Esophagus squamous epithelium (tissue), 5 donors: ENCODE results near the gene SYNE2. TPM values are rescaled to one million over a fixed set of nuclear protein-coding genes. Genes with fewer than 3 reads are reported as not detected.

Experiments
- DNase-seq: peaks from one replicate; lab custom pipeline; 2025; lab: John Stamatoyannopoulos, UW
- H3K27ac ChIP-seq, 4 donors: fragments of 200-600 bp; sonication (generic); one replicate each; pipeline ENCODE4 v1.5.1; 2016 to 2019; ENCODE audit warnings: mild to moderate bottlenecking in 1 of 4
- H3K27me3 ChIP-seq, 4 donors: fragments of 200-600 bp; sonication (generic); 1 replicate in 3 of 4; 2 replicates in 1 of 4; pipeline versions ENCODE4 v1.5.1 to v1.6.0; 2017 to 2021; ENCODE audit warnings: antibody characterized with exemption in 1 of 4
- H3K36me3 ChIP-seq, 3 donors: fragments of 200-600 bp; sonication (generic); one replicate each; pipeline ENCODE4 v1.5.1; 2016 to 2019
- H3K4me1 ChIP-seq, 3 donors: fragments of 200-600 bp; sonication (generic); one replicate each; pipeline ENCODE4 v1.5.1; 2017 to 2019
- H3K4me3 ChIP-seq, 4 donors: fragments of 200-600 bp; sonication (generic); 1 replicate in 3 of 4; 2 replicates in 1 of 4; pipeline ENCODE4 v1.5.1; 2016 to 2019; ENCODE audit warnings: mild to moderate bottlenecking in 2 of 4, moderate library complexity in 1 of 4
- H3K9me3 ChIP-seq, 3 donors: fragments of 200-600 bp; sonication (generic); one replicate each; pipeline ENCODE4 v1.5.1; 2016 to 2019
- POLR2A ChIP-seq, 4 donors: fragments of 450-650 bp; IDR thresholded peaks; one replicate each; pipeline ENCODE4 v1.6.1; 2017; ENCODE audit warnings: antibody characterized with exemption in 4 of 4, mild to moderate bottlenecking in 4 of 4, moderate library complexity in 3 of 4
- WGBS, 2 donors: methylation state at CpG; one replicate each; pipeline ENCODE4 v1.1.5; 2018; 5-methylcytosine and 5-hydroxymethylcytosine counted together
- intact Hi-C: fragments of 100-400 bp; cut with DNase I; formaldehyde crosslinking; loops from one replicate; pipeline ENCODE4 v1.15.0; 2022
- total RNA-seq, 4 donors: library from RNA; depleted of rRNA; stranded (reverse); fragments of >200 nt; gene quantifications; one replicate each; pipeline ENCODE4 v1.1.0, GENCODE V29; 2016
- TF ChIP-seq, protein P1 (sequence below), 6 experiments: fragments of 450-650 bp in 4 of 6; fragments of 200-600 bp in 2 of 6; sonication (generic) in 2 of 6; IDR thresholded peaks; one replicate each; pipeline ENCODE4 v1.5.1; 2016 to 2019; ENCODE audit warnings: antibody characterized with exemption in 6 of 6, mild to moderate bottlenecking in 4 of 6, moderate library complexity in 4 of 6
- donor health status: DM: yes; HTN: yes; CAD: no.

Gene SYNE2
- total RNA-seq, 4 donors from 2014 or later = 128 to 197 (median 145) TPM

DNA sequence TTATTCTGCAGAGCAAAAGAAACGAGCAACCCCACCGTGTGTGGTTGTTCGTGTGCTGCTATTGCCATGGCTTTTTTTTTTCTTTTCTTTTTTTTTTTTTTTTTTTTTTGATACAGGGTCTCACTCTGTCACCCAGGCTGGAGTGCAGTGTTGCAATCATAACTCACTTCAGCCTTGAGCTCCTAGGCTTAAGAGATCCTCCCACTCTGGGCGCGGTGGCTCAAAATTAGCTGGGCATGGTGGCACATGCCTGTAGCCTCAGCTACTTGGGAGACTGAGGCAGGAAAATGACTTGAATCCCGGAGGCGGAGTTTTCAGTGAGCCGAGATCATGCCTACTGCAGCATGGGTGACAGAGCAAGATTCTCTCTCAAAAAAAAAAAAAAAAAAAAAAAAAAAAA lies 297.1 kb downstream of the SYNE2 start:
- intact Hi-C loops = no loop called here
- TF ChIP-seq, protein P1, sequence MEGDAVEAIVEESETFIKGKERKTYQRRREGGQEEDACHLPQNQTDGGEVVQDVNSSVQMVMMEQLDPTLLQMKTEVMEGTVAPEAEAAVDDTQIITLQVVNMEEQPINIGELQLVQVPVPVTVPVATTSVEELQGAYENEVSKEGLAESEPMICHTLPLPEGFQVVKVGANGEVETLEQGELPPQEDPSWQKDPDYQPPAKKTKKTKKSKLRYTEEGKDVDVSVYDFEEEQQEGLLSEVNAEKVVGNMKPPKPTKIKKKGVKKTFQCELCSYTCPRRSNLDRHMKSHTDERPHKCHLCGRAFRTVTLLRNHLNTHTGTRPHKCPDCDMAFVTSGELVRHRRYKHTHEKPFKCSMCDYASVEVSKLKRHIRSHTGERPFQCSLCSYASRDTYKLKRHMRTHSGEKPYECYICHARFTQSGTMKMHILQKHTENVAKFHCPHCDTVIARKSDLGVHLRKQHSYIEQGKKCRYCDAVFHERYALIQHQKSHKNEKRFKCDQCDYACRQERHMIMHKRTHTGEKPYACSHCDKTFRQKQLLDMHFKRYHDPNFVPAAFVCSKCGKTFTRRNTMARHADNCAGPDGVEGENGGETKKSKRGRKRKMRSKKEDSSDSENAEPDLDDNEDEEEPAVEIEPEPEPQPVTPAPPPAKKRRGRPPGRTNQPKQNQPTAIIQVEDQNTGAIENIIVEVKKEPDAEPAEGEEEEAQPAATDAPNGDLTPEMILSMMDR (IDR thresholded peaks at IDR 0.05) = no peak
- TF ChIP-seq POLR2A (IDR thresholded peaks at IDR 0.05) = no peak
- Histone ChIP-seq H3K27ac (no peak overlapping the region), H3K9me3 (no peaks in the 10 kb centered on the region), H3K27me3 (no peaks in the 10 kb centered on the region), H3K4me3 (no peak overlapping the region), H3K4me1 (no peaks in the 10 kb centered on the region), H3K36me3 (peaks cover 0 to 96% (median 9%) of the 10 kb centered on the region in 3 donors)
- 79 to 93% methylated on average over 3 to 8 of the region's 8 CpGs for WGBS, 2 donors
- no peak for DNase-seq

DNA sequence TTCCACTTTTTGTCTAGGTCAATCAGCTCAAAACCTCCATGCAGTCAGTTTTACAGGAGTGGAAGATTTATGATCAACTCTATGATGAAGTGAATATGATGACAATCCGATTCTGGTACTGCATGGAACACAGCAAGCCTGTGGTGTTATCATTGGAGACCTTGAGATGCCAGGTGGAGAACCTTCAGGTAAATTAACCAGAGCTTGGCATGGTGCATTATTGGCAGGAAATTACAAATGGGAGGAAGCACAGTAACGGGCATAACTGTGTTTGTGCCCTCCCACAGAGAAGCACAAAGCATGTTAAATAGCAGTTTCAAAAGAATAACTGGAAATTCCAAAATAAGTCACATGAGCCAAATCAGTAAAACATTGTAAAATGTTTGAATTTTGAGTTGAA lies 305.8 kb downstream of the SYNE2 start:
- 79 to 82% methylated on average over 2 of the region's 2 CpGs for WGBS, 2 donors
- TF ChIP-seq, protein P1 (IDR thresholded peaks at IDR 0.05) = no peak
- Histone ChIP-seq H3K27me3 (no peaks in the 10 kb centered on the region), H3K36me3 (peaks cover 7 to 100% (median 18%) of the 10 kb centered on the region in 3 donors), H3K27ac (no peak overlapping the region), H3K4me1 (no peaks in the 10 kb centered on the region), H3K9me3 (no peaks in the 10 kb centered on the region), H3K4me3 (no peak overlapping the region)
- no peak for DNase-seq
- intact Hi-C loops = no loop called here

DNA sequence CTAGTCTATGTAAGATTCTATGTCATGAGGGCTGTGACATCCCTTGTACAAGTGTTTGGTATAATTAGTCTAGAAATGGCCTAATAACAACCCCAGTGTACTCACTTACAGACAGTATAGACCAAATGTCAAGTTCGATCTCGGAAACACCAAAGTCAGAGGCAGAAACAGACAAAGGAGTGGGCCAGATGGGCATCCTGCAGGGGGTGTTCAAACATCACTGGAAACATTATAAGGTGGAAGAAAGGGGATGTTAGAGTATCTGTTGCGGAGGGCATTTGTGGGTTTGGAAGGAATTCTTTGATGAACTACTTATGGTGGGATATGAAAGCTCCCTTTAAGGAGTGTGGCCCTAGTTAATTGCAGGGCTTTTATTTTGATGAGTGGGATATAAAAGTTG lies 306.8 kb downstream of the SYNE2 start:
- Histone ChIP-seq H3K27me3 (no peaks in the 10 kb centered on the region), H3K4me1 (no peaks in the 10 kb centered on the region), H3K36me3 (peaks cover 7 to 100% (median 18%) of the 10 kb centered on the region in 3 donors), H3K9me3 (no peaks in the 10 kb centered on the region), H3K27ac (no peak overlapping the region), H3K4me3 (no peak overlapping the region)
- no peak for DNase-seq
- intact Hi-C loops = no loop called here
- 89 to 100% methylated on average over 3 of the region's 3 CpGs for WGBS, 2 donors
- TF ChIP-seq POLR2A (IDR thresholded peaks at IDR 0.05) = no peak
- TF ChIP-seq, protein P1 (IDR thresholded peaks at IDR 0.05) = no peak

DNA sequence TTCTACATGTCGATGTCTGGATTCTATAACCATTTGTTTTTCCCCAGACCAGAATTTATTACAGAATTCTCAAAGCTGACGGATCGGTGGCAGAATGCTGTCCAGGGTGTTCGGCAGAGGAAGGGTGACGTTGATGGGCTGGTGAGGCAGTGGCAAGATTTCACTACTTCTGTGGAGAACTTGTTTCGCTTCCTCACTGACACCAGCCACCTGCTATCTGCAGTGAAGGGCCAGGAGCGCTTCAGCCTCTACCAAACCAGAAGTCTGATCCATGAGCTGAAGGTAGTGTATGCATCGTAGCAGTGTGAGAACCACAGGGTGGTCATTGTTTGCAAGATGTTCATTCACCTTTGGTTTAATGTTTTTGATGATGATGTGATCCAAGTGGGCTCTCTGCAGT lies 317.4 kb downstream of the SYNE2 start:
- no peak for TF ChIP-seq POLR2A (IDR thresholded peaks at IDR 0.05)
- TF ChIP-seq, protein P1 (IDR thresholded peaks at IDR 0.05) = no peak
- intact Hi-C loops = no loop called here
- Histone ChIP-seq H3K36me3 (peaks cover 9 to 100% (median 20%) of the 10 kb centered on the region in 3 donors), H3K27me3 (no peaks in the 10 kb centered on the region), H3K4me3 (no peak overlapping the region), H3K9me3 (no peaks in the 10 kb centered on the region), H3K27ac (no peak overlapping the region), H3K4me1 (no peaks in the 10 kb centered on the region)
- DNase-seq = no peak
- 95 to 96% methylated on average over 8 of the region's 8 CpGs for WGBS, 2 donors

DNA sequence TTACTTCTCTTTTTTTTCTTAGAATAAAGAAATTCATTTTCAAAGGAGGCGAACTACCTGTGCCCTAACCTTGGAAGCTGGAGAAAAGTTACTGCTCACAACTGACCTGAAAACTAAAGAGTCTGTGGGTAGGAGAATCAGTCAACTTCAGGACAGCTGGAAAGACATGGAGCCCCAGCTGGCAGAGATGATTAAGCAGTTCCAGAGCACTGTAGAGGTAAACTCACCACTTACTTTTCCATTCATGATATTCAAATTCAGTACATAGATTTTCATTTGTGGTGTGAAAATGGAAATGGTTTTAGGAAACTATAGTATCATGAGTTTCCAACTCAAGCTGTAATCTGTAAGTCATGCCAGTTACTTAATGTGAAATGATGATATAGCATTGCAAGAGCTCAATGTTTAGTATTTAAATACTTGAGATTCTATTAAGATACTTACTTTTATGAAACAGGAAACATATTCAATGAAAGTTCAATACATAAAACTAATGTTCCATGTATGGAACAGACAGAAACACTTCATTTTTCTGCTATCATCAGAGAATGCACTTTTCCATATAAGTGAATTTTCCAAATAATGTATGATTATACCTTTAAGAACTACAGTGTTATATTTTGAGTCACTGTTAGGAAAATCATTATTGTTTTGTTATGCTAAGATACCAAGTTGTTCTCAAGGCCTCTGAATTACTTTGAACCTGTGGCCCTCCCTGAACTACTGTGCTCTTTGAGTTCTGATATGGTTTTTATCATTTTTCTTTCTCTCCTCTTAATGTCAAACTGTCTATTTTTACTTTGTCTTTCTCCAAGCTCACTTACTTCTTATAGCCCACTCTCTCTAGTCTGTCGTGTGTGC lies 322.3 kb downstream of the SYNE2 start:
- Histone ChIP-seq H3K36me3 (peaks cover 15 to 100% (median 18%) of the 10 kb centered on the region in 3 donors), H3K4me1 (no peaks in the 10 kb centered on the region), H3K4me3 (no peak overlapping the region), H3K27me3 (no peaks in the 10 kb centered on the region), H3K9me3 (no peaks in the 10 kb centered on the region), H3K27ac (no peak overlapping the region)
- WGBS, 2 donors = 97 to 100% methylated on average over 2 of the region's 2 CpGs
- DNase-seq = no peak
- intact Hi-C loops = no loop called here
- TF ChIP-seq, protein P1 (IDR thresholded peaks at IDR 0.05) = no peak
- TF ChIP-seq POLR2A (IDR thresholded peaks at IDR 0.05) = no peak
